Spleen (tissue), 11 donors: ENCODE data around the gene UMOD. TPM values are rescaled to one million over a fixed set of nuclear protein-coding genes. Genes with fewer than 3 reads are reported as not detected.

Source experiments
- DNase-seq: peaks from one replicate; pipeline ENCODE4 v3.0.0-alpha.2; 2020
- H3K27ac ChIP-seq, 8 donors: fragments of 200-600 bp; sonication (generic) in 7 of 8; 1 replicate in 4 of 8; 2 replicates in 4 of 8; pipeline versions ENCODE4 v1.5.0 to v1.8.0; 2016 to 2021; ENCODE audit warnings: inconsistent platforms in 4 of 8, mild to moderate bottlenecking in 4 of 8, moderate library complexity in 1 of 8
- H3K27me3 ChIP-seq, 7 donors: fragments of 200-600 bp; sonication (generic) in 6 of 7; replicated peaks in 1 of 7; 1 replicate in 4 of 7; 2 replicates in 3 of 7; pipeline versions ENCODE4 v1.5.0 to v1.8.0; 2016 to 2021; ENCODE audit warnings: inconsistent platforms in 3 of 7, mild to moderate bottlenecking in 1 of 7
- H3K36me3 ChIP-seq, 6 donors: fragments of 200-600 bp; sonication (generic) in 5 of 6; 1 replicate in 4 of 6; 2 replicates in 2 of 6; pipeline versions ENCODE4 v1.5.0 to v1.8.0; 2016 to 2021; ENCODE audit warnings: inconsistent platforms in 2 of 6
- H3K4me1 ChIP-seq, 6 donors: fragments of 200-600 bp; sonication (generic) in 5 of 6; 1 replicate in 3 of 6; 2 replicates in 3 of 6; pipeline versions ENCODE4 v1.5.0 to v1.8.0; 2016 to 2021; ENCODE audit warnings: inconsistent platforms in 3 of 6
- H3K4me3 ChIP-seq, 8 donors: fragments of 200-600 bp; sonication (generic) in 7 of 8; 1 replicate in 4 of 8; 2 replicates in 4 of 8; pipeline versions ENCODE4 v1.5.0 to v1.8.0; 2016 to 2021; ENCODE audit warnings: inconsistent platforms in 4 of 8, mild to moderate bottlenecking in 4 of 8, moderate library complexity in 2 of 8
- H3K9me3 ChIP-seq, 8 donors: fragments of 200-600 bp; sonication (generic) in 7 of 8; 1 replicate in 4 of 8; 2 replicates in 4 of 8; pipeline versions ENCODE4 v1.5.0 to v1.8.0; 2016 to 2021; ENCODE audit warnings: inconsistent platforms in 4 of 8
- POLR2A ChIP-seq, 3 donors: fragments of 450-650 bp; IDR thresholded peaks; one replicate each; pipeline ENCODE4 v1.5.1; 2017; ENCODE audit warnings: antibody characterized with exemption in 3 of 3, mild to moderate bottlenecking in 1 of 3
- POLR2AphosphoS5 ChIP-seq, 3 donors: sonication (generic); formaldehyde crosslinking; IDR thresholded peaks; one replicate each; pipeline ENCODE4 v1.5.1; 2017; ENCODE audit warnings: antibody characterized with exemption in 3 of 3
- WGBS, 5 donors: extraction: QIAGEN DNeasy Blood & Tissue Kit in 3 of 5; methylation state at CpG; one replicate each; pipeline versions ENCODE4 v1.1.5 to v1.1.7; 2013 to 2018; 5-methylcytosine and 5-hydroxymethylcytosine counted together
- intact Hi-C: fragments of 100-400 bp; cut with DNase I; formaldehyde crosslinking; loops from one replicate; pipeline ENCODE4 v1.15.0; 2023; ENCODE audit warnings: low total_unique reads
- polyA plus RNA-seq, 3 donors: library from polyadenylated mRNA; stranded (reverse); fragments of 200-250 nt; gene quantifications; one replicate each; pipeline ENCODE4 v1.2.1, GENCODE V29; 2013
- total RNA-seq, 7 donors: library from RNA; depleted of rRNA in 3 of 7; stranded (reverse); fragments of >200 nt in 3 of 7; fragmentation: NEBNext Ultra II Directional in 4 of 7; extraction: Animal tissue kit (Norgen Biotek cat#: 25700) in 4 of 7; gene quantifications; one replicate each; pipeline versions ENCODE4 v1.1.0 to v1.2.1, GENCODE V29; 2016 to 2021
- TF ChIP-seq, protein P1 (sequence below), 11 experiments: fragments of 200-600 bp in 7 of 11; fragments of 450-650 bp in 4 of 11; sonication (generic) in 4 of 11; IDR thresholded peaks in 8 of 11; conservative IDR thresholded peaks in 3 of 11; 1 replicate in 7 of 11; 2 replicates in 4 of 11; pipeline versions ENCODE4 v1.4.0 to v1.8.0; 2016 to 2021; ENCODE audit warnings: antibody characterized with exemption in 11 of 11, inconsistent platforms in 4 of 11, mild to moderate bottlenecking in 1 of 11
- donor health status: healthy with polysubstance abuse.
- donor health status: DM: no; HTN: no; CAD: no; lungs with moderate emphysema.
- donor health status: DM: no; HTN: no; CAD: no.
- donor health status: Bipolar disorder and iron deficiency.
- donor health status: healthy.
- donor health status: DM: no; HTN: no; CAD: no.
- donor health status: DM: yes; HTN: yes; CAD: no.

UMOD gene
- total and polyA plus RNA-seq, 10 donors = 0.17 TPM; not detected in 9

DNA sequence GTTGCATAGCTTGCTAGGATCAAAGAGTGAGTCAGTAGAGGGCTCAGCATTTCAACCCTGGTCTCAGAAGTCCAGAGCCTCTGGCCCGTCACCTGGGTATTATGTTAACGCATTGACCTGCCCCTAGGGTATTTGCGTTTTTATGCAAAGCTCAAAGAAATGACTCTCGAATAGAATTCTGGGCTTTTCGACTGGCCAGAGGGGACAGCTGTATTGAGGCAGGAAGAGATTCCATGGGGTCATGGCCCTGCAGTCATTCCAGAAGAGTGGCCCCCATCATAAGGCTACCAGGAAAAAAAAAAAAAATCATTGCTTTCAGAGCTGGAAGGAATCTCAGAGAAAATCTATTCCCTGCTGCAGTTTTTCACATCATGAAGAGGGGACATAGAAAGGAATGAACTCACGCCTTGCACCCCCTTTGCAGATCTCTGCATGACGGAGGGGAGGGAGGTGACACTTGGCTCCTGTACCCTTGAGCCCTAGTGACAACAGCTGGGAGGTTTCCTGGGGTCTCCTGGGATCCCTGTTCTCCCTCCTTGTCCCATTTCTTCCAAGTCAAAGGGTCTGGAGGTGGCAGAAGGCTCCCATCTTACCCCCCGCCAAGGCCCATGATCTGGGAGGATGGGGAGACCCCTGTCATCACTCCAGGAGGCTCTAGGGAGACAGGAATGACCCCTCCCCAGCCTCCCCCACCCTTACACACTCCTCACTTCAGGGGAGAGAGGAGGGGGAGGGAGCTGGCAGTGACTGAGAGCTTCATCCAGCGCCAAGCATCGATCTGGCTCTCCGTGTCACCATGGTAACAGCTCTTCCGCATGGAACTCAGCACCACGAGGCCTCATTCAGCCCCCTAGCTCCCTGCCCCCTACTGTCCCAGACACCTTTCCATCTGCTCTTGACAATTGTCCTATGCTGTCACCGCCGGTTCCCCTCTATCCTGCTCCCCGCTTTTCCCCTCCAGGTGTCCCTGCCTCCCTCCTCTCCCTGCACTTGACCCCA lies 61.0 kb downstream of the UMOD start:
- H3K9me3 ChIP-seq = no peaks in the 10 kb centered on the region
- WGBS, 5 donors = 28 to 36% (median 33%) methylated on average over 16 of the region's 16 CpGs

DNA sequence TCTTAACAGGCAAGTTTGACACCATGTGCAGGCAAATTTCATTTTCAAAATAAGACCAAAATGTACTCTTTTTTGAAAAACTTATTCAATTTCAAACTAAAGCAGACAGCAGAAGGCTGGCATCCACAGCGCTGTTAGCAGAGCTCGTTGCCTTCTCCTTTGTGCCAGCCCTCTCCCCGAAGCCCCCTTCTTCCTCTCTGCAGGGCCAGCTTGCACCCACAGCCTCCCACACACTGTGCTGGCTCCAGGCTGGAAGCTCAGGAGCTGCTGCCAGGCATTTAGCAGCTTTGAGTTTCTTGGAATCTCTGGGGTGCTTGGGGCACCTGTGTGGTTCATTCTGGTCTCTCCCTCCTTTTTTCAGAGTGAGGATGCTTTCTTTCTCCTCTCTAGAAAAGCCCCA lies 62.9 kb downstream of the UMOD start:
- Histone ChIP-seq H3K27me3 (peaks cover 0 to 25% (median 9%) of the 10 kb centered on the region in 7 donors), H3K4me1 (no peaks in the 10 kb centered on the region), H3K9me3 (no peaks in the 10 kb centered on the region), H3K4me3 (no peak overlapping the region), H3K36me3 (no peaks in the 10 kb centered on the region), H3K27ac (no peak overlapping the region)
- no peak for DNase-seq
- WGBS, 5 donors = 64 to 83% (median 77%) methylated on average over 3 of the region's 3 CpGs
- TF ChIP-seq, protein P1, sequence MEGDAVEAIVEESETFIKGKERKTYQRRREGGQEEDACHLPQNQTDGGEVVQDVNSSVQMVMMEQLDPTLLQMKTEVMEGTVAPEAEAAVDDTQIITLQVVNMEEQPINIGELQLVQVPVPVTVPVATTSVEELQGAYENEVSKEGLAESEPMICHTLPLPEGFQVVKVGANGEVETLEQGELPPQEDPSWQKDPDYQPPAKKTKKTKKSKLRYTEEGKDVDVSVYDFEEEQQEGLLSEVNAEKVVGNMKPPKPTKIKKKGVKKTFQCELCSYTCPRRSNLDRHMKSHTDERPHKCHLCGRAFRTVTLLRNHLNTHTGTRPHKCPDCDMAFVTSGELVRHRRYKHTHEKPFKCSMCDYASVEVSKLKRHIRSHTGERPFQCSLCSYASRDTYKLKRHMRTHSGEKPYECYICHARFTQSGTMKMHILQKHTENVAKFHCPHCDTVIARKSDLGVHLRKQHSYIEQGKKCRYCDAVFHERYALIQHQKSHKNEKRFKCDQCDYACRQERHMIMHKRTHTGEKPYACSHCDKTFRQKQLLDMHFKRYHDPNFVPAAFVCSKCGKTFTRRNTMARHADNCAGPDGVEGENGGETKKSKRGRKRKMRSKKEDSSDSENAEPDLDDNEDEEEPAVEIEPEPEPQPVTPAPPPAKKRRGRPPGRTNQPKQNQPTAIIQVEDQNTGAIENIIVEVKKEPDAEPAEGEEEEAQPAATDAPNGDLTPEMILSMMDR (IDR thresholded peaks at IDR 0.05 in 8 of 11, conservative IDR thresholded peaks at IDR 0.05 in 3 of 11) = no peak
- no peak for TF ChIP-seq POLR2A (IDR thresholded peaks at IDR 0.05)
- no peak for TF ChIP-seq POLR2AphosphoS5 (IDR thresholded peaks at IDR 0.05)
- intact Hi-C loops = no loop called here

More for the DNA sequence above, 61.0 kb downstream of the UMOD start:
- Histone ChIP-seq H3K27ac (no peak overlapping the region), H3K4me3 (no peak overlapping the region), H3K4me1 (no peaks in the 10 kb centered on the region), H3K27me3 (peaks cover 0 to 36% (median 9%) of the 10 kb centered on the region in 7 donors), H3K36me3 (no peaks in the 10 kb centered on the region)
- intact Hi-C loops = no loop called here
- TF ChIP-seq, protein P1 (IDR thresholded peaks at IDR 0.05 in 8 of 11, conservative IDR thresholded peaks at IDR 0.05 in 3 of 11) = no peak
- TF ChIP-seq POLR2A (IDR thresholded peaks at IDR 0.05) (no peak), POLR2AphosphoS5 (IDR thresholded peaks at IDR 0.05) (no peak)
- DNase-seq = no peak

DNA sequence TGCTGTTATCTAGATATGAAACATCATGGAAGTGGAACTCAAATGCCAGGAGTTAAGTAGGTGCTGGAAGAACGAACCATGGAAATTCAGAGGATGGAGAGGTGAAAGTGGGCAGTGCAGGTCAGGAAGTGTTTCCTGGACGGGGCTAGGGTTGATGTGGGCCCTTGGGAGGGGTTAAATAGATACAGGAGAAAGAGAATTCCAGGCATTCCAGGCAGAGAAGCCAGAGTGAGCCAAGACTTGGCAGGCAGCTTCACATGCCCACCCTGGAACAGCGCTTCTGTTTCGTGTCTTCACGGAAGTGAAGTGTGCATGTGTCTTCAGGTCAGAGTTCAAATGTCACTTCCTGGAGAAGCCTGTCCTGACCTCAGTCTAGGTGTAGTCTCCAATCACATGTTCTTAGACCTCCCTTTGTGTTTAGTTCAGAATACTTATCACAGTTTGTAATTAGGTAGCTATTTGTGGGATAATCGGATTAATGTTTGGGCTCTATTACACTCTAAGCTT lies 66.5 kb downstream of the UMOD start:
- no peaks in the 10 kb centered on the region for H3K36me3 ChIP-seq
- no peak overlapping the region for H3K4me3 ChIP-seq
- no peaks in the 10 kb centered on the region for H3K9me3 ChIP-seq
- TF ChIP-seq, protein P1 (IDR thresholded peaks at IDR 0.05 in 8 of 11, conservative IDR thresholded peaks at IDR 0.05 in 3 of 11) = no peak
- TF ChIP-seq POLR2A (IDR thresholded peaks at IDR 0.05) = no peak
- TF ChIP-seq POLR2AphosphoS5 (IDR thresholded peaks at IDR 0.05) = no peak
- no peaks in the 10 kb centered on the region for H3K4me1 ChIP-seq
- H3K27ac ChIP-seq = no peak overlapping the region
- DNase-seq = no peak
- WGBS, 5 donors = 56 to 65% (median 59%) methylated on average over 6 of the region's 6 CpGs
- intact Hi-C loops = no loop called here
- peaks cover 0 to 7% (median 0%) of the 10 kb centered on the region in 7 donors for H3K27me3 ChIP-seq

Other genes starting within 250 kb of the UMOD start
- 1 to 10 TPM in 3 of 7 donors, not detected in 4; 1.4 to 4.9 (median 3.2) TPM for gene GP2, start 25.2 kb downstream of the UMOD start, total RNA-seq
- under 1 TPM; 0.26 to 0.61 (median 0.55) TPM for gene GP2, start 25.2 kb downstream of the UMOD start, polyA plus RNA-seq
- not detected for gene PDILT, start 52.0 kb upstream of the UMOD start, total RNA-seq
- gene PDILT, start 52.0 kb upstream of the UMOD start, polyA plus RNA-seq = not detected
- 1 to 10 TPM; 2.1 to 8.8 (median 5.6) TPM for gene ACSM5, start 56.8 kb upstream of the UMOD start, total RNA-seq
- 1 to 10 TPM in 2 of 3 donors, under 1 TPM in 1; 1.00 to 1.6 (median 1.3) TPM for gene ACSM5, start 56.8 kb upstream of the UMOD start, polyA plus RNA-seq
- under 1 TPM in 1 of 7 donors, not detected in 6; 0.43 TPM for gene ACSM2A, start 98.8 kb upstream of the UMOD start, total RNA-seq
- gene ACSM2A, start 98.8 kb upstream of the UMOD start, polyA plus RNA-seq = not detected
- gene ACSM2B, start 223.7 kb upstream of the UMOD start, total RNA-seq = not detected
- not detected for gene ACSM2B, start 223.7 kb upstream of the UMOD start, polyA plus RNA-seq